ENCODE measurements around the gene ADAMTS18.

Gene ADAMTS18

DNA sequence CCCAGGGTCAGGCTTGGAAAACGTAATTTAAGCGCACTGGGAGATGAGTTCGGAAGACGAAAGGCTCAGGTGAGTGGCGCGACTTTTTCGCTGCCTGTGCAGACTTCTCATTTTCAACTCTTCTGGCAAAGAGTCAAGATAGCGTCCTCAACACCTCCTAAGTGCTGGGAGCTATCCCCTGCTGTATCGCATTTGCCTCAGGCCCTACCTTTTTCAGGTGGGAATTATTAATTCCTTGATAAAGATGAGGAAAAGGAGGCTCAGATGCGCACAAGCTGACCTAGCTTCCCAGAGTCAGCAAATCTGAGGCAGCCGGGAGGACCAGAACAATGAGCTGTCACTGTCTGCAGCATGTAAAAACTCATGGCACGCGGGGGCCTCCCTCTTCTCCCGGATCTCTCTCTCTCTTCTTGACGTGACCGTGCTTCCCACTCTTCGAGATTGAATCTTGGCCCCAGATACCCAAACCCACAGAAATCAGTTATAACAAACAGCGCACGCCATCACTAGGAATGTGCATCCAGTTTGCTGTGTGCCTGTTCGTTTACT, 512 bp upstream of the ADAMTS18 start:
- no peak for DNase-seq

DNA sequence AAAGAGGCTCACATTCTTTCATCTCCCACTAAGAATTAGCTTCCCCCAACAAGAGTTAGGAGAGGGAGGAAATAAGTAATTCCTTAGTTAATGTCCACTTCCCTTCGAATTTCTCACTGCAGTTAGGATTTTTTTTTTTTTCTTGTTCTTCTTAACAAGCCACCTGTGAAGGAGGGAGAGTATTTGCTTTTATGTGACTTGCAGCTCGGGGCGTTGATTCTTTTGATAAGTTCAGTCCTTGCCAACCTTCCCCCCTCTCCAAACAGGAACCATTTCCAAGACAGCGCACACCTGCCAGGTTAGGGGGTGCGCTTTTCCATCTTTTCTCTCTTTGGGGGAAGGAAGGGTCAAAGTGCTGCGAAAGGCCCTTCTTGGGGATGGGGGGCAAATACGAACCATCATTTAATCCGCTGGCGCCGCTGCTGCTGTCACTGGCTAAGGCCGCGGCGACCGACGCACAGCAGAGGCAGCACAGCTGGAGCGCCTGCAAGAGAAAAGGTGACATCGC, 758 bp downstream of the ADAMTS18 start:
- no peak for DNase-seq

DNA sequence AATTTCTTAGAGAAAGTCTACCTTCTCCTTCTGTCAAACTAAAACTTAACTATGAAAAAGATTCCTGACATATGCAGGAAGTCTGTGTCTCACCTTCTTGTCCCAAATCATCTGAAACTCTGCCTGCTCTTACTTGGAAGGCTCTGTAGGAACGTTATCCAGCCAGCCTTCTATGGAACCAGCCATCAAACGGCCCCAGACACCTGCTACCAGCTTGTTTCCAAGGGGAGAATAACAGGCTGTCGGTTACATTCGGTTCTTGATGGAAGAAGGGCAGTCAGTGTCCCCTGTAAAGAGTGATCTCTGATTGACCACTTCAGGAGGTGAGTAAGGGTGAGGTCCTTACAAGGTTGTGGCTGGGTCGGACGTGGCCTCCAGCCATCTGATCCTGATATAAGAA, 1.7 kb downstream of the ADAMTS18 start:
- DNase-seq: no peak

DNA sequence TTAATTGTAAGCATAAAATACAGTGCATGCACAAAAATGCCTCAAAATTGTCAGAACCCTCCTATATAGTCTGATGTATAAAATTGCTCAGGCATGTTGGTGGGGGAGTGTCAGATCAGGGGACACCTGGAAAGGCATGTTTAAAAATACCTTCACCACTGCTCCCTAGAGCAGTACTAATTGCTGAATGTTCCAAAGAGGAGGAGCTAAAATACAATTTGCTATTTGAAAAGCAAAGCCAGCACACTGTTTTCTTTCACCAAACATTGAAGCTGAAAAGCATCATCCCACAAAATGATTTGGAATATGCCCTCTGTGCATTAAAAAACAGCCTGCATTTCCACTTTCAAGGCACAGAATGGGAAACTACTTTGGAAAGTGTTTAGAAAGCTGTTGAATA, 2.6 kb downstream of the ADAMTS18 start:
- DNase-seq: no peak

DNA sequence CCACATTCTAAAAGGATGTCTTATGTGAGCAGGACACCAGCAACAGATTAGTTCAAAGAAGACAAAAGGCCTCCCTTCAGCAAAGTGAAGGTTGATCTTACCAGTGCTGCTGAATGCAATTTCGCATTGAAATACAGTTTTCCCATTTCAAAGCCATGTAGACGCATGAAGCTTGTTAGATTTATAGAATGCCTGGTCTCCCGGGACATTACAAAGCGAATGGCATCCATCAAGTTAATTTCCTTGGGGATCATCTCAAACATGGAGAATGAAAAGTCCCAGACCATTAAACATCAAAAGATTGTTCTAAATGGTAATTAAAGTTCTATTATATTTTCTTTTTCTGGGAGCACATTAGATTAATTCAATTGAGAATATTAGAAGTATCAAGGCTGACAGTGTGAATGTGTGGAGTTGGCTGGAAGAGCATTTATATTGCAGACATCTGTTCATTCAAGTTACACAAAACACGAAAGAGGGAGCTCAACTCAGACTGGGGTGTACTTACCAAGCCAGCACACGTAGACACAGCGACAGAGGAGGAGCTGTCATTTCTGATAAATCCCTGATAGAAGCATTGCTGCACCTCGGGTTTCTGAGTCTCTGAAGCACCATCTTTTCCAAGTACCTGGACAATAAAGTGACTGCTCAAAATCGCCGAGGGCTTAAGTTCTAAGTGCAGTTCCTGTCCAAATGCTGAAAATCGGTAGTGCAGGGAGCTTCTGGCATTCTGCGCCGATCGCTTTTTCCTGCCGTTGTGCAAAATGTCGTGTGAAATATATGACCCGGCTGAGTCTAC, 3.8 kb downstream of the ADAMTS18 start:
- no peak for DNase-seq

DNA sequence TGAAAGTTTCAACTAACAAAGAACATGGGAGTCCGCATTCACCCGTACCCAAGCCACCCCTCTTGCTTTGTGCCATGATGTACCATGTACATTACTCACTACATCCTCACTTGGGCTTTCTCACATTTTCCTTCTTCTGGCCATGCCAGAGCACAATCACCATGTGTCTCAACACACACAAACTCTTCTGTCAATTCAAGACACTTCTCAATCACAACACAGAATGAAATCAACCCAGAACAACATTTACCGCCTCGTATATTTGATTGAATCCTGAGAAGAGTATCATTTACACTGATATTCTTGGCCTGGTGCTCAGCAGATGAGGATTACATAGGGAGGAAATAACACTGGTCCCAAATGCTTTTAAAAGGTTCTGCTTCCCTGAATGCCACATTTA, 4.5 kb downstream of the ADAMTS18 start:
- no peak for DNase-seq

DNA sequence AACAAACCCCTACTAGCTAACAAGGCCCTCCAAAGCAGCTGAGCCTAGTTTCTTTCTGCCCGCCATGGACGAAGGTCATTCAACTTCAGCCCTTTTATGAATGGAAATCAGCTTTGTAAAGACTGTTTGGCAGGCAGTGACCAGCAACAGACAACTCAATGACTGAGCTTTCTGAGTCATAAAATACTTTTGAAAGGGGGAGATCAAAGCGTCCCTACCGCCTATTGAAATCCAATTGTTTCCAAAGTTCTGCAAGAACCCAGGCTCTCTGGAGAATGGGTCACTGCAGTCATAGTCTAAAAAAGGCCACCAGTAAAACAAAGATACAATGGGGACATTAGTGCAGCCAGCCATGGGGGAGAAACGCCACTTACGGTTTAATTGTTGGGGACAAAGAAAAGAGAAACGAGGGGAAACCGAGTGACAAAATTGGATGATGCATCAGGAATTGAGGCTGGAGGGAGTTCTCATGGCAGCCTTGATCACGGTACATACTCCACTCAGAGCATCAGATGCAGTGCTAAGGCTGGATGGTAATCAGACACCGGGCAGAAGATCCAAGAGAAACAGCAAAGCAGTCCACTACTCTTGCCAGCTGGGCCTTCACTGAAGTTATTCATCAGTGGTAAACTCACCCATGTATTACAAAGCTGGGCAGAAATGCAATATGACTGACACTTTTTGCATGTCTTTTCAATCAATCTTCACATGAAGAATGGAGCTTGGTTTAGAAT, 9.8 kb downstream of the ADAMTS18 start:
- no peak for DNase-seq

DNA sequence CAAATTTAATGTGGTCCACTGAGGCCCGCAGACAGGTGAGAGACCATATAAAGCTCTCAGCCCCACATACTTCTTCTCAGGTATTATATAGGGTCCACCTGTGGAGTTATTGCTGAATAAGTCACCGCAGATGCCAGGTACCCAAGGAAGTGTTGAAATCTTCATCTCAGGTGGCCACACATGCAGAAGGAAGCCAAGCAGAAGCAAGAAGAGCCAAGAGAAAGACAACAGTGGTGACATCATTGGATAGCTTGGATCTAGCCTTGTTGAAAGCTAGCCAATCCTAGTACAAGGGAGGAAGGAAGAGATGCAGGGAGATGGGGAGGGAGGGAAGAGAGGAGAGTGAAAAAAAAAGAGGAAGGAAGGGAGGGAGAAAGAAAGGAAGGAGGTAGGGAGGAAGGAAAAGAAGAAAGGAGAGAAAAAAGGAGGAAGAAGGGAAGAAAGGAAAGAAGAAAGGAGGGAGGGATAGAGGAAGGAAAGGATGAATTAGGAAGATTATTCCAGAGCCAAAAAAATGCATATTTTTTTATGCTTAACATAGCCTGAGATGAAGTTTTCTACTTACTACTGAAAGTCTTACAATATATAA, 12.5 kb downstream of the ADAMTS18 start:
- no peak for DNase-seq

DNA sequence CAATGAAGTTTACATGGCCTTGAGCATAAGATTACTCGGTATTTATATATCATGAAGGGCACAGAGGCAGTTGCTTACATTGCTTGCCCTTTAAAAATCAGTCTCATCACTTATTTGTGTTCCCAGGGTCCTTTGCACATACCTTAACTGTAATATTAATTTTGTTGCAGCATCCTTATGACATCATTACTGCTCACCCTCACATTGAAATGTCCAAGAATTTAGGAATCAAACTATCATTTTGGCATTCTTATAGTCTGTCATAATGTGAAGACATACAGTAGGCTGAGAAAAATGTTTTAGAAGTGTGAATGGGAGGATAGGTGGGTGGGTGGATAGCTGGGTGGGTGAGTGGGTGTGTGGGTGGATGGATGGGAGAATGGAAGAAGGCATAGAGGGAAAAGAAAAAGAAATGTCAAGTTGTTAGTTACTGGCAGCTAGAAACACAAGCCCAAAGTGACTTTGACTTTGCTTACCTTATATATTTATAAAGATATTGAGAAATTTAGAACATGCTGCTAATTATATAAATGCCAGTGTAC, 17.8 kb downstream of the ADAMTS18 start:
- no peak for DNase-seq

DNA sequence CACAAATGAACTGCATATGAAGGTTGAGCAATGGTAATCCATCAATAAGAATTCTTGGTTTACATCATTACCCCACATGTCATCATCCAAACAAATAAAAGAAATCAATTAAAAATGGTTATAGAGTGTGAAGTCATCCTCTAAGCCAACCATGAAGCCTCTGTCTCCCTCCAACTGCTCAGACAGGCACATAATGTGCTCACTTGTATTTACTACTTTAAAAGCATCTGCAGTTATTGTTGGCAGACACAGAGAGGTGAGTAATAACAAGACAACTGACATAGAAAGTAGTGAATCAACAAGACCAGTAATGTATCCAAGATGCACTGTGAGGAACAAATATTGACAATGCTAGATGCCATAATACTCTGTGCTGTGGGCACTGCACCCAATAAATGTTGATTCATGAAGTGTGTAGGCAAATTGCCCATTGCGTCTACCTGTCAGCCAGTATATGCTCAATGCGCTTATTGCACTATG, 20.0 kb downstream of the ADAMTS18 start:
- no peak for DNase-seq

DNA sequence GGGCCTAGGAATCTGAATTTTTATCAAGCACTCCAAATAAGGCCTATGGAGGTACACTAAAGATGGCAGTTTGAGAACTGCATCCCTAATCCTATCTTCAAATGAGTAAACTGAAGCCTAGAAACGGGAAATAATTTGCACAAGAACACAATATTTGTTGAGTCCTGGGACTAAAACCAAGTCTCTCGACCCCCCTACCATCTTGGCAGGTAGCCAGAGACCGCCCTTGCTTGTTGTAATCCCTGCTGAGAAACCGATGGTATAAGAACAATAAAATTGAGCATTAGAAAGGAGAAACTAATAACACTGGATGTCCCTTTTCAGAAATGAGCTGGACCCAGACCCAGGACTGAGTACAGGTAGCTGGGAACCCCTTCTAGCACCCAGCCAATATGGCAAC, 24.4 kb downstream of the ADAMTS18 start:
- no peak for DNase-seq

DNA sequence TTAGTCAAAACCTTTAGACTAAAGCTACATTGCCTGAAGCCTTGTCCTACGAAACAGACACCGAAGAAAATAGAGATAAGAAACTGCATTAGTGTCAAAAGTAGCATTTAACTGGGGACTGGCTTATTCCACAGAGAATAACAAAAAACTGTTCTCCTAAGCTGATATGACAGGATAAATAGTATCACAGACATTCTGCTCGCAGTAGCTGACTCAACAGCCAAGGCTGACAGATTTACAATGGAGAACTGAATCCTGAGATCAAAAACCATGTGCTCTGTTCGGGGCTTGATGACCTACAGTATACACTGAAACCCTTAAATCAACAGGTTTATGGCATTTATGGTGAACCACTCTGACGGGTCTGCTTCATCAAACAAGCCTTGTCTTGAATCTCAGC, 25.5 kb downstream of the ADAMTS18 start:
- DNase-seq: no peak

DNA sequence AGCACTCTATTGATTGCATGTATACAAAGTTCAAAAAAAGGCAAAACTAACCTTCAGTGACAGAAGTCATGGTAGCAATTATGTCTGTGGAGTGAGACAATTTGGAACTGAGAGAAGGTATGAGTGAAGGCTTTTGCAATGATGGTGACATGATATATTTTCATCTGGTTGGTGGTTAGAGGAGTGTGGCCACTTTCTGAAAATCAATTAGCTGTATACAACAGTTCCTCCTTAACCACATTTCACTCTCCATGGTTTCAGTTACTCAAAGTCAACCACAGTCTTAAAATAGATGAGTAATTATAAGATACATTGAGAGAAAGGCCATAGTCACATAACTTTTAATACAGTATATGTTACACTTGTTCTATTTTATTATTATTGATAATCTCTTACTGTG, 26.2 kb downstream of the ADAMTS18 start:
- DNase-seq: no peak

DNA sequence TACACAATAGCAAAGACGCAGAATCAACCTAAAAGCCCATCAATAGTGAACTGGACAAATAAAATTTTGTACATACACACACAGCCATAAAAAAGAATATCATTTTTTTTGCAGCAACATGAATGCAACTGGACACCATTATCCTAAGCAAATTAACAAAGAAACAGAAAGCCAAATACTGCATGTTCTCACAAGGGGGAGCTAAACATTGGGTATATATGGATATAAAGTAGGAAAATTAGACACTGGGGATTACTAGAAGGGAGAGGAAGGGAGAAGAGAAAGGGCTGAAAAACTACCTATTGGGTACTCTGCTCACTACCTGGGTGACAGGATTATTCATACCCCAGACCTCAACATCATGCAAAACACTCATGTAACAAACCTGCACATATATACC, 28.2 kb downstream of the ADAMTS18 start:
- no peak for DNase-seq

DNA sequence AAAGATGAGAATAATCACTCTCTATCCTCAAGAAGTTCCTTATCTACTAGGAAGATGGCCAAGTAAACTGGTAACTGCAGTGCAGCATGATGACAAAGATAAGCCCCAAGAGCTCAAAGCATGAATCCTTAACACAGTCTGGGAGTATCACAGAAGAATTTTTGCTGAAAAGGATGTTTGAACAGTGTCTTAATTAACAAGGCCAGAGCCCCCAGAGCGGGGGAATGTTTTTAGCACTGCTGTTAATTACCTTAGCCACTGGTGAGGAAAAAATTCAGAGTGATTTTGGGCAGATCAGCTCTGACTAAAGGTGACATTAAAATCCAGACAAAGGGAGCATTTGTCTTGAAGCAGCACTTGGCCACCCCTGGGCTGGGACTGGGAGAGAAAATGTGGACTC, 30.1 kb downstream of the ADAMTS18 start:
- DNase-seq: no peak

DNA sequence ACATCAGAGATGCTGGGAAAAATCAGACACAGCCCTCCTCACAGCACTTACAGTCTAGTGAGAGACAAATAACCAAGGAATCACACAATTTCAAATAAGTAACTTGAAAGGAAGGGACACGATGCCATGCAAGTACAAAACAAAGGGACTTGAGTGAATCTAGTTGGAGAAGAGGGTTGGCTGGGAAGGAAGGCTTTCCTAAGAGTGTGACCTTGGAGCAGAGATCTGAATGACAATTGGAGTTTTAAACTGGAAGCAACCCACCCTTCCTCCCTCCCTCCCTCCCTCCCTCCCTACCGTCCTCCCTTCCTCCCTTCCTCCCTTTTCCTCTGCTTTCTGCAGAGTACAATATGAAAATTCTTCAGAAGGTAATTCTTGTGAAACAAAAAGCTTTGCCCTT, 31.1 kb downstream of the ADAMTS18 start:
- DNase-seq: no peak

DNA sequence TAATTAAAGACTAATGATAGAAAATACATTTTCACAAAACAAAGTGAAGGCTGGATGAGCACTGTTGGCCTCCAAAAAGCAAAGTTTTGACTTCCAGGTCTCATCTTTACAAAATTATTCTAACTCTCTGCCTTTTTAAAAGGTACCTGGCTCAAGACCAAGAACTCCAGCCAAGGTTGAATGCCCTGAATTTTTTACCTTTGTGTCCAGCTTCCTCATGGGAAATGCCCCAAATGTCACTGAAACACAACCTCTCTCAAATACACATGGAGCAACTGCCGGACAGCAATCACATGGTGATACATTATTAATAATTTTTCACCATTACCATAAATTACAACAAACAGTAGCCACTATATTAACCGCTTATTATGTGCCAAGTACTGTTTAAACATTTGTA, 32.2 kb downstream of the ADAMTS18 start:
- no peak for DNase-seq

DNA sequence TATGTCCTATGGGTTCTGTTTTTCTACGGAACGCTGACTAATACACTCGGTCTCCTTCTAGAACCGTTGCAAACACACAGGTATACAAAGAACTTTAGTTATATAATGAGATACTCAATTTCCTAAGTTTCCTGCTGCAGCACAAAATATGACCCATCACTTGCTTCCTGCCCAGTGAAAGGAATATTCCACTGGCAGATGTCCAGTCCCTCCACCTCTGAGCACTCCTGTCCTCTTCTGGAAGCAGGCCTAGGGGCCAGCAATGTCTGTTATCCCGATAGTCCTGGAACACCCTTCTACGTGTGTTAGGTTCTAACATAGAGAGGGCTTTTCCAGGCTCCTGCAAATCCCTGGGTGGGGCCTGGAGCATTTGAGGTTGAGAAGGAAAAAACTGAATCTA, 32.7 kb downstream of the ADAMTS18 start:
- no peak for DNase-seq

DNA sequence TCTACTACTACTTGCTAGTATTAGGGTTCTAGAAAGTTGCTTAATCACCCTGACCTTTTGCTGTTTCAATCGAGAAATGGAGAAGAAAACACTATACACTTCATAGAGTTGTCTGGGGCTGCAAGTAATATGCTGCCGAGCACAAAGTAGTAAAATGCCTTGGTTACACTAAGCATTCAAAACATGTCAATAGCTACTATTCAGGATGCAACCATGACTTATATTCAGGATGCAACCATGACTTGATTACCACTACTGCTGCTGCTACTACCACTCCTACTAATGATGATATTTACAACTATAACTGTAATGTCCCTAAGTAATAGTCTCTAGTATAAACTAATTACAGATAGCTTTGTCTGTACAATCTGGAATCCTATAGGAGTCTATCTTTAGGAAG, 35.3 kb downstream of the ADAMTS18 start:
- no peak for DNase-seq

DNA sequence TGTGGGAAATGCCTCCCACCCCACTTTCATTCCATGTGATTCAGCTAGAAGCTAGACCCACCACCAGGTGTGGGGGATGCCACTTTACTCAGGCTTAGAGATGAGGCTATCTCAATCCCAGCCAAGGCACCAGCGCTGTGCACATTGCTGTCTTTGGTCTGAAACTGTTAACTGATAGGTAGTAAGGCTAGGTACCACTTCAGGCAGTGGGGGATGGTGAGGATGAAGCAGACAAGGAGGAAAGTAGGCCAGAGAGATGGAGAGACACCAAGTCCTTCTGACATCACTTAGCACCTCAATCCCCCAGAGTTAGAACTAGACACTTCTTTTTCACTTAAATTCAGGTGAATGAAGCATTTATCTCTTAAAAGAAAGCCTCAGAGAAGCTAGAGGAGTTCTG, 35.8 kb downstream of the ADAMTS18 start:
- DNase-seq: no peak

DNA sequence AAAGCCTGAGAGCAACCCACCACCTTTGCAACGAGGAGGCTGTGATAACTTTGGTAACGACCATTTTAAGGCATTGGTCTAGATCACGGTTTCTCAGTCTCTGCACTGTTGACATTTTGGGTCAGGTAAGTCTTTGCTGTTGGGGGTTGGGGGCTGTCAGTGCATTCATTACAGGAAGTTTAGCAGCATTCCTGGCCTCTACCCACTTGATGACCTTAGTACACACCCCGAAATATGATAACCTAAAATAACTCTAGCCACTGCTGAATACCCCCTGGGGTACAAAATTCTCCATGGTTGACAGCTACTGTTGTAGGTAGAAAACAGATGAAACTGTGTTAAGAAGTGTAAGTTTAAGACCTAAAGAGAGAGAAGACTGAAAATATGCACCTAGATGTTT, 36.3 kb downstream of the ADAMTS18 start:
- no peak for DNase-seq

DNA sequence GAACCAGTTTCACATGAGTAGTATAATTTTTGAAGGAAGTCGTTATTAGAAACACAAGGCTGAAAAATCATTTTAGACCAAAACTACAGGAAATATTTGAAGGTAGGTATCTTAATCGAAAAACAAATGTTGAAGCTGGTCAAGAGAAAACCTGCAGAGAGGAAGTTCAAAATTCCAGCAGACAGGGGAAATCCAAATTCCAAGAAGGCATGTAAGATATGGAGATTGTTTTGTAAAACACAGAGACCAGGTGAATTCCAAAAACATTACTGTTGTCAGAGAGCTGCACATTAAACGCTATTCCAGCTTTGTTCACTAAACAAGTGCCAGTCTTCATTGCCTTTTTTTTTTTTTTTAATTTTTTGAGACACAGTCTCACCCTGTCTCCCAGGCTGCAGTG, 38.4 kb downstream of the ADAMTS18 start:
- DNase-seq: no peak

DNA sequence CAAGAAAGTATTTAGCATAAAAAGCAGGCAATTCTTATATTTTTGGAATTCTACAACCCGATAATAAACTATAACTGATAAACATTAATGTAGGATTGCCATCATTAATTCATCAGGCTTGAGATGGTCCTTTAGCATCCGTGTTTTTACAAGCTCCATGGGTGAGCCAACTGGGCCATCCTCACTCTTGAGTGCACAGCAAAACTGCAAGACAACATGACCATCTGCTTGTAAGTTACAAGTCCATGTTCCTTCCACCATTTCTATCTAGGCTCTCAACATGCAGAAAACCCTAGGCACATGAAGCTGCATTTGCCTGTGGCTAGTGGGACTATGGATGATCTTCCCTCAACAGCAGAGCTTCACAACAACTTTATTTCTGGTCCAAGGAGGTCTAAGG, 40.1 kb downstream of the ADAMTS18 start:
- no peak for DNase-seq
